ENCODE results near the gene FLAD1. TPM values are rescaled to one million over a fixed set of nuclear protein-coding genes. Genes with fewer than 3 reads are reported as not detected.

Gene FLAD1
- total and polyA plus RNA-seq, 9 donors, result 11.1 to 30.0 (median 18.9) TPM

DNA sequence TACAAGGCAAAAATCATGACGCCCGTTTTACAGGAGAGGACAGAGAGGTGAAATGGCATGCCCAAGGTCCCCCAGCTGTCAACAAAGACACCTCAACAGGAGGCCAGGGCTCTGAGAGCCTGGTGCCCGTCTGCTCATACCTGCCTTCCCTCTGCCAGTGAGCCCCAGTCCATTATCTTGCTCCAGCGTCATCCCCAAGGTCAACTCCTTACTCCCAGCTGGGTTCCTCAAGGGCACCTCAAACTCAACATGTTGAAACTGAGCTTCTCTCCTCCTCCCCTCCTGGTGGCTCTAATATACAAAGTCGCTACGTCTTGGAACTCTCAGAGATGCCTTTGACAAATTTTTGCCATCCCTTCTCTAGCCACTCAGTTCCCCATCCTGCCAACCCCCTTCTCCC is 30.5 kb upstream of the FLAD1 start:
- WGBS, 3 donors, result 35 to 59% (median 39%) methylated on average over 6 of the region's 6 CpGs
- no peak for DNase-seq
- Histone ChIP-seq H3K4me1 (ENCODE audit: insufficient read depth) (peaks cover 41% of the 10 kb centered on the region), H3K27me3 (no peaks in the 10 kb centered on the region), H3K4me3 (no peak overlapping the region), H3K36me3 (no peaks in the 10 kb centered on the region), H3K27ac (peak overlapping the region in 1 of 2 donors; percentile 53), H3K9me3 (no peaks in the 10 kb centered on the region)
- intact Hi-C loops (cut with DNase I), result loop anchor here in 1 of 4 donors (5.0 kb wide), 1 partner anchor 100 kb away; the partner anchor contains the start of gene ADAM15
- TF ChIP-seq, protein P1, sequence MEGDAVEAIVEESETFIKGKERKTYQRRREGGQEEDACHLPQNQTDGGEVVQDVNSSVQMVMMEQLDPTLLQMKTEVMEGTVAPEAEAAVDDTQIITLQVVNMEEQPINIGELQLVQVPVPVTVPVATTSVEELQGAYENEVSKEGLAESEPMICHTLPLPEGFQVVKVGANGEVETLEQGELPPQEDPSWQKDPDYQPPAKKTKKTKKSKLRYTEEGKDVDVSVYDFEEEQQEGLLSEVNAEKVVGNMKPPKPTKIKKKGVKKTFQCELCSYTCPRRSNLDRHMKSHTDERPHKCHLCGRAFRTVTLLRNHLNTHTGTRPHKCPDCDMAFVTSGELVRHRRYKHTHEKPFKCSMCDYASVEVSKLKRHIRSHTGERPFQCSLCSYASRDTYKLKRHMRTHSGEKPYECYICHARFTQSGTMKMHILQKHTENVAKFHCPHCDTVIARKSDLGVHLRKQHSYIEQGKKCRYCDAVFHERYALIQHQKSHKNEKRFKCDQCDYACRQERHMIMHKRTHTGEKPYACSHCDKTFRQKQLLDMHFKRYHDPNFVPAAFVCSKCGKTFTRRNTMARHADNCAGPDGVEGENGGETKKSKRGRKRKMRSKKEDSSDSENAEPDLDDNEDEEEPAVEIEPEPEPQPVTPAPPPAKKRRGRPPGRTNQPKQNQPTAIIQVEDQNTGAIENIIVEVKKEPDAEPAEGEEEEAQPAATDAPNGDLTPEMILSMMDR (IDR thresholded peaks at IDR 0.05), result no peak
- TF ChIP-seq POLR2A (IDR thresholded peaks at IDR 0.05) (no peak), EP300 (IDR thresholded peaks at IDR 0.05) (no peak)

DNA sequence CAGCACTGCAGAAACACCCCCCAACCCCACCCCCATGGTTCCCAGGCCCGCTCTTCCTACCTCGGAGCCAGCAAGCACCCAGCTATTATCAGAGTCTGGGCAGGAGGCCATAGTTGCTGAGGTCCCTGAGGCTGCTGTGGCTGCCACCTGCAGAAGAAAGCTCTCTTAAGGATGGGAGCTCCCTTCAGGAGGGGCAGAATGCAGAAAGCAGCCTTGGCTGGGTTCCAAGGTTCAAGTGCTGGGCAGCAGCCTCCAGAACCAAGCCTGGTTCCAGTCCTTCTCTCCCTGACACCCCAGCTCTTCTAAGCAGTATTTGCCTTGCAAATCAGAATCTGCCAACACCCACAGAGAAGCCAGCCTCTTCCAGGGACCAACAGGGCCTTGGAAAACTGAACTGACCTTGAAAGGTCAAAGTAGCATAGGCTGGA is 29.5 kb upstream of the FLAD1 start:
- WGBS, 3 donors, result 52 to 80% (median 68%) methylated on average over 2 of the region's 2 CpGs
- Histone ChIP-seq H3K27ac (peak overlapping the region in 1 of 2 donors; percentile 16), H3K4me1 (ENCODE audit: insufficient read depth) (peaks cover 41% of the 10 kb centered on the region), H3K9me3 (no peaks in the 10 kb centered on the region), H3K36me3 (no peaks in the 10 kb centered on the region), H3K27me3 (no peaks in the 10 kb centered on the region), H3K4me3 (no peak overlapping the region)
- intact Hi-C loops (cut with DNase I), result loop anchor here in 1 of 4 donors (5.0 kb wide), 1 partner anchor 99 kb away; the partner anchor contains the start of gene ADAM15
- DNase-seq, result peak in 1 of 5 donors; percentile 36
- TF ChIP-seq, protein P1 (IDR thresholded peaks at IDR 0.05), result no peak
- TF ChIP-seq POLR2A (IDR thresholded peaks at IDR 0.05), result no peak
- TF ChIP-seq EP300 (IDR thresholded peaks at IDR 0.05), result no peak

DNA sequence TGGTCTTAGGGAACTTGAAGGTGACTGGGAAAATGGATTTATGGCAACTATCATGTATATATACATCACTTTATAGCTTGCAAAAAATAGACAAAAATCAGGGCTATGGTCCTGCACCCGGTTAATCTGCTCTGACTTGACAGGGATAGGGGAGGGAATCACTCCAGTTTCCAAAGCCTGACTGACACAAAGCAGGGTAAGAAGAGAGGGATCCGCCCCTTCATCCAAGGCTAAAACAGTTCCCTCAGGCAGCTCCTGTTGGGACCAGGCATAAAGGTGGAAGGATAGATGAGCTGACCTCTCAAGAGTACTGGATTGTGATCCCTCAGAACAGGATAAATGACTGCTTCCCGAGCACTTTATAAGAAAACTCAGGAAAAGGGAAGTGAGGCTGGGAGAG is 28.6 kb upstream of the FLAD1 start:
- Histone ChIP-seq H3K4me3 (no peak overlapping the region), H3K27me3 (no peaks in the 10 kb centered on the region), H3K36me3 (no peaks in the 10 kb centered on the region), H3K9me3 (no peaks in the 10 kb centered on the region), H3K27ac (peak overlapping the region in 1 of 2 donors; percentile 78), H3K4me1 (ENCODE audit: insufficient read depth) (peaks cover 41% of the 10 kb centered on the region)
- intact Hi-C loops (cut with DNase I), result loop anchor here in 1 of 4 donors (5.0 kb wide), 1 partner anchor 98 kb away; the partner anchor contains the start of gene ADAM15
- WGBS, 3 donors, result 53 to 57% (median 56%) methylated on average over 3 of the region's 3 CpGs
- no peak for TF ChIP-seq EP300 (IDR thresholded peaks at IDR 0.05)
- TF ChIP-seq, protein P1 (IDR thresholded peaks at IDR 0.05), result no peak
- no peak for TF ChIP-seq POLR2A (IDR thresholded peaks at IDR 0.05)
- DNase-seq, result no peak

DNA sequence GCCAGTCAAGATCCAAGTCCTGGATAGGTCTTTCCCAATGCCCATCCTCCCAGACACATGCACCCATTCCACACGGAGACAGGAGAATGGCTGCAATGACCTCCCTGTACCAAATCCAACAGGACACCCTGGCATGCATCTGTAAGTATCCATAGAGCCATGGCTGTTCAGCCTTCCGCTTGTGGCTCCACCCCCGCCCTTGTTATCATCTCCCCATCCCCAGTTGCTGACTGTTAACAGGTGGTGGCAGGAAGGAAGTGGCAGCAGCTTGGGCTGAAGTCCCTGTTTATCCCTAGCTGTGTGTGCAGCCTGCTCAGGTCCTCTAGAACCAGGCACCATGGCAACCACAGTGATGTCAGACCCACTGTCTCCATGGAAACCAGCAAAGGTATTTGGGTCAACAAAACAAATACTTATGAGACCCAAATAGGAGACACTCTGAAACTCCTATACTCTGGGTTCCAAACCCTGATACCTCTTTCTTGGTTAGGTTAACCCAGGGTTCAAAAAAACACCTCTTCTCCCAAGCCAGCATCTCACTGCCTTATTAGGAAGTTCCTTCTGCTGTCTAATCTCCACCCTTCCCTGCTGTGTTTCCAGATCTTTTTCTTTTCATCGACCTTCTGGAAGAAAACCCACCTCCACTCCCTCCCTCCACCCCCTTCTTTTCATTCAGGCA is 28.0 kb upstream of the FLAD1 start:
- no peaks in the 10 kb centered on the region for H3K9me3 ChIP-seq
- peaks cover 41% of the 10 kb centered on the region for H3K4me1 ChIP-seq (ENCODE audit: insufficient read depth)
- intact Hi-C loops (cut with DNase I), result loop anchor here in 3 of 4 donors (5.0 kb wide), 2 partner anchors 47 to 107 kb away; partner anchors contain the start of genes EFNA4 (in 2 of the 3) and ZBTB7B (in 1 of the 3)
- H3K36me3 ChIP-seq, result no peaks in the 10 kb centered on the region
- H3K27me3 ChIP-seq, result no peaks in the 10 kb centered on the region
- TF ChIP-seq POLR2A (IDR thresholded peaks at IDR 0.05), result peak; percentile 22
- TF ChIP-seq, protein P1 (IDR thresholded peaks at IDR 0.05), result no peak
- 1 to 7% (median 4%) methylated on average over 4 of the region's 4 CpGs for WGBS, 3 donors
- H3K4me3 ChIP-seq, result peak overlapping the region; percentile 57
- DNase-seq, result peak in 4 of 5 donors; percentile 51 to 84 (median 58)
- peak overlapping the region; percentile 52 to 78 for H3K27ac ChIP-seq

Measured in ovary (tissue), 9 donors.